ENCODE results near the gene ZNF583.

ZNF583 gene

DNA sequence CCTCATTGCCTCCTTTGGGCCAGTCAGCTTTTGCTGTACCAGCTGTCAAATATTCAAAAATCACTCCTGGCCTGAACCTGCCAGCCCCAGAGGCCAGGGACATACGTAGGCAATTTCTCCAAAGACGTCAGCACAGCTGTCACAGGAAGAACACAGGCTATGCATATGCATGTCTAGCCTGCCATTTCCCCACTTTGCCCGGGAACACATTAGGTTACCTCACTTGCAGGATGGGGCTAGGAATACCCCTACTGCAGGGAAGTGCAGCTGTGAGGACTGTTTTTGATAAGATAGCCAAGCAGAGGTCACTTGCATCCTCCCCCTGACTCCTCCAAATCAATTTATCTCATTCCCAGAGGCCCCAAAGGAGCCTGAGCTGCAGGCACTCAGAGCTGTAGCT lies 70.2 kb downstream of the ZNF583 start:
- DNase-seq (ENCODE audit: low spot score): no peak

GRCh38 chr19:56476093-56476492 lies 72.0 kb downstream of the ZNF583 start:
- DNase-seq (ENCODE audit: low spot score): no peak
